MCF 10A (cell line): ENCODE results near the gene AKR7A2. TPM values are rescaled to one million over a fixed set of nuclear protein-coding genes. Genes with fewer than 3 reads are reported as not detected.
"Not testable (repeated sequence)": the region's sequence is repeated elsewhere in the genome, so short reads cannot be mapped to it uniquely, and the experiment has no call there.

ENCODE experiments used
- BruUV-seq: library from RNA; stranded (reverse); fragments of 400-500 nt; replicated peaks from 2 replicates; lab custom pipeline; 2021; lab: Mats Ljungman, UMichigan
- CTCF ChIA-PET: fragments of 300-600 bp; sonication (Branson Sonifier 250); formaldehyde crosslinking; extraction: SDS; loops from one replicate; lab custom pipeline; 2021; ENCODE audit warnings: antibody characterized with exemption, inconsistent platforms; lab: Yijun Ruan, JAX
- POLR2A ChIA-PET: fragments of 300-600, 350-650 bp; sonication (Branson Sonifier 250); formaldehyde crosslinking; extraction: SDS; loops from one replicate; lab custom pipeline; 2020; ENCODE audit warnings: antibody characterized with exemption, inconsistent platforms; lab: Yijun Ruan, JAX
- DNase-seq: peaks from one replicate; pipeline ENCODE4 v3.0.0-alpha.2; 2018; ENCODE audit not compliant: unreplicated experiment
- H3K27ac Mint-ChIP-seq: one replicate; pipeline ENCODE4 v1.8.0; 2022; ENCODE audit warnings: mild to moderate bottlenecking, low read depth, mixed read lengths; ENCODE audit not compliant: unreplicated experiment
- H3K27me3 Mint-ChIP-seq: one replicate; pipeline ENCODE4 v1.8.0; 2022; ENCODE audit warnings: mixed read lengths; ENCODE audit not compliant: insufficient read depth, unreplicated experiment
- H3K36me3 Mint-ChIP-seq: one replicate; pipeline ENCODE4 v1.8.0; 2022; ENCODE audit warnings: mild to moderate bottlenecking, moderate library complexity, mixed read lengths; ENCODE audit not compliant: insufficient read depth, unreplicated experiment
- H3K4me1 Mint-ChIP-seq: one replicate; pipeline ENCODE4 v1.8.0; 2022; ENCODE audit warnings: mixed read lengths; ENCODE audit not compliant: insufficient read depth, unreplicated experiment
- H3K4me3 Mint-ChIP-seq: one replicate; pipeline ENCODE4 v1.8.0; 2022; ENCODE audit warnings: mild to moderate bottlenecking, moderate library complexity, mixed read lengths; ENCODE audit not compliant: unreplicated experiment
- H3K9me3 Mint-ChIP-seq: one replicate; pipeline ENCODE4 v1.8.0; 2022; ENCODE audit warnings: mixed read lengths; ENCODE audit not compliant: unreplicated experiment
- CTCF ChIP-seq: fragments of 200-600 bp; IDR thresholded peaks from one replicate; pipeline ENCODE4 v1.8.0; 2022; ENCODE audit warnings: antibody characterized with exemption, mild to moderate bottlenecking; ENCODE audit not compliant: unreplicated experiment
- intact Hi-C: fragments of 100-400 bp; cut with micrococcal nuclease; formaldehyde crosslinking; loops from 2 replicates; pipeline ENCODE4 v1.14.1; 2022
- total RNA-seq: library from RNA; stranded (reverse); gene quantifications from 2 replicates; pipeline ENCODE4 v1.2.3, GENCODE V29; 2022

The AKR7A2 gene
- total RNA-seq, 1 experiment from 2014 or later = 28.7 TPM

DNA sequence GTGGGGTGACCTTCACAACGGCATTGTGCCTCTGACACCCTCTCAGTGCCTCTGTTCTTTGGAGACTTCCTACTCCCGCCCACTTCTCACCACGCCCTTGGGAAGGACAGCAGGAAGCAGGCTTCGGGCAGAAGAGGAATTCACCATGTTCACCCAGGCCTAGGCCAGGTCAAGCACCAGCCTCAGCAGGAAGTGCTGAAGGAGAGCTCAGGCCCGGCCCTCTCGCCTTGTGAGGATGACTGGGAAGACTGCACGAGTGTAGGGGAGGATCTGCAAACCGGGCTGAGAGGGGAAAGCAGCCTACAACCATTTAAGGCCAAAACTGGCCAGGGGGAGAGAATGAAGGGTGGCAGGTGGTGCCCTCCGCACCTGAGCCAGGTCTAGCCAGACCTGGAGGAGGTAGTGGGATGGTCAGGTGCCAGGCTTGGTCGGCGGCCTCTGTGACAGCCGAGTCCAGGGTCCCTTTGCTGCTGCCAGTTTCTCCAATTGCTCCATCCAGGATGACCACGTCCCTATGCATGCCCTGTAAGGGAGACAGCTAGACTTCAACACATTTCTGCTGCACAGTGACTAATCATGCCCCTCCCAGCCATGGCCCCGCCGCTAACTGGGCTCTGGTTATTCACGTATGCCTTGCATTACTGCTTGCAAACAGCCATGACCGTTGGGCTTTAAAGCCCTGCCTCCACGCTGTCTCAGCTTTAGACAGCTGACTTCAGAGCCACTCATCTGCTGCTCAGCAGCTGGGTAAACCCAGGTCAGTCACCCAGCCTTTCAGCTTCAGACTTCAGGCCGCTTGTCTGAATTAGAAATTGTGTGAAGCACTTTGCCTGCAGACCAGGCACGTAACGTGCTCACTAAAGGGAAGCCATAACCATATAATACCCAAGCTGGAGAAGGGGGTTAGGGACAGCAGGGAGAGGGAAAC lies 51.5 kb downstream of the AKR7A2 start:
- ChIA-PET CTCF (interaction anchor here (0.7 kb wide), 1 partner anchor 86 kb away, joined by 3 read pairs; no protein-coding TSS in a partner anchor), POLR2A (interaction anchor here (0.9 kb wide), 1 partner anchor 9 kb away, joined by 3 read pairs; the partner anchor contains the start of genes EMC1 and MRTO4)
- Mint-ChIP-seq H3K27ac (no peak overlapping the region), H3K4me3 (no peak overlapping the region), H3K4me1 (no peaks in the 10 kb centered on the region), H3K9me3 (no peaks in the 10 kb centered on the region), H3K36me3 (peaks cover 40% of the 10 kb centered on the region), H3K27me3 (no peaks in the 10 kb centered on the region)
- DNase-seq = peak; percentile 23
- TF ChIP-seq CTCF = no peak
- no TSS peak for BruUV-seq
- intact Hi-C loops = no loop called here

GRCh38 chr1:19258353-19258752 lies 53.6 kb downstream of the AKR7A2 start:
- Mint-ChIP-seq H3K9me3 (no peaks in the 10 kb centered on the region), H3K27me3 (no peaks in the 10 kb centered on the region), H3K4me3 (no peak overlapping the region), H3K27ac (no peak overlapping the region), H3K36me3 (peaks cover 48% of the 10 kb centered on the region), H3K4me1 (peaks cover 5% of the 10 kb centered on the region)
- no peak for TF ChIP-seq CTCF
- no TSS peak for BruUV-seq
- no peak for DNase-seq
- intact Hi-C loops = no loop called here
- ChIA-PET POLR2A (no interaction called here), CTCF (interaction anchor here (0.7 kb wide), 1 partner anchor 577 kb away, joined by 3 read pairs; no protein-coding TSS in a partner anchor)

DNA sequence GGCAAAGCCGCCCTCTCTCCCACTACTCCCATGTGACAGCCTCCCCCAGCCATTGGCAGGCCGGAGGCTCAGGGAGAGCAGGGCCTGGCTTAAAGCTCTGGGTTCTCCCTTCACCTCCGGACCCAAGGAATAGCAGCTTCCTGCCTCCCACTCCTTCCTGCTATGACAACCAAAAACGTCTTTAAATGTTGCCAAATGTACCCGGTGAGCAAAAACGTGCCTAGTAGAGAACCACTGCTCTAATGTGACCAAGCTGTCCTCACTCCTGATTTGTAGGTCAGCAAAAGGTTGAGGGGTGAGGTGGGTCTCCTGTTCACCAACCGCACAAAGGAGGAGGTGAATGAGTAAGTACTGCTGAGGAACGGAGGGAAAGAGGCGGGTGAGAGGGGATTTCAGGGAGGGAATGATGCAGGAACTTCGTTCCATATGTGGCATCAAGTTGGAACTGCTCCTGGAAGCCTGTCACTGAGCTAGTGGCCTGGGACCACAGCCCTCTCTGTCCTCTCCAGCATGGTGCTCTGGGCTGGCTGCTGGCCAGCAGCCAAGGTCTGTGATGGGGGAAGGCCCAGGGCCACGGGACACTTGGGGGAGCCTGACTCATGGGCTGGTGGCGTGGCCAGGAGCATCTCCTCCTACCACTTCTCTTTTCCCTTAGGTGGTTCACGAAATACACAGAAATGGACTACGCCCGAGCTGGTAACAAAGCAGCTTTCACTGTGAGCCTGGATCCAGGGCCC lies 54.6 kb downstream of the AKR7A2 start:
- intact Hi-C loops = no loop called here
- H3K36me3 Mint-ChIP-seq = peaks cover 48% of the 10 kb centered on the region
- no peaks in the 10 kb centered on the region for H3K27me3 Mint-ChIP-seq
- no peak for DNase-seq
- POLR2A ChIA-PET = interaction anchor here (0.6 to 1.4 kb wide), 2 partner anchors 50 to 112 kb away, joined by 3 to 4 read pairs; no protein-coding TSS in a partner anchor
- H3K9me3 Mint-ChIP-seq = no peaks in the 10 kb centered on the region
- CTCF ChIA-PET = interaction anchor here (1.3 kb wide), 1 partner anchor 16 kb away, joined by 5 read pairs; no protein-coding TSS in a partner anchor
- peaks cover 11% of the 10 kb centered on the region for H3K4me1 Mint-ChIP-seq
- no peak overlapping the region for H3K4me3 Mint-ChIP-seq
- no peak for TF ChIP-seq CTCF
- no peak overlapping the region for H3K27ac Mint-ChIP-seq
- no TSS peak for BruUV-seq

- CTCF ChIA-PET = interaction anchor here (1.3 kb wide), 1 partner anchor 15 kb away, joined by 5 read pairs; no protein-coding TSS in a partner anchor
- H3K4me1 Mint-ChIP-seq = peaks cover 11% of the 10 kb centered on the region
- intact Hi-C loops, H3K27me3 Mint-ChIP-seq, H3K9me3 Mint-ChIP-seq, DNase-seq, BruUV-seq, H3K4me3 Mint-ChIP-seq, H3K27ac Mint-ChIP-seq: not testable (repeated sequence)
- POLR2A ChIA-PET = interaction anchor here (1.4 kb wide), 1 partner anchor 49 kb away, joined by 4 read pairs; no protein-coding TSS in a partner anchor
- H3K36me3 Mint-ChIP-seq = peaks cover 48% of the 10 kb centered on the region
These were observed 55.6 kb downstream of the AKR7A2 start for GRCh38 chr1:19256301-19256700.
